NCI-H187 (cell line): ENCODE data around the gene BCLAF3.

ENCODE experiments used
- DNase-seq, 2 experiments: peaks; one replicate each; lab custom pipeline; 2025; lab: John Stamatoyannopoulos, UW

BCLAF3 gene

DNA sequence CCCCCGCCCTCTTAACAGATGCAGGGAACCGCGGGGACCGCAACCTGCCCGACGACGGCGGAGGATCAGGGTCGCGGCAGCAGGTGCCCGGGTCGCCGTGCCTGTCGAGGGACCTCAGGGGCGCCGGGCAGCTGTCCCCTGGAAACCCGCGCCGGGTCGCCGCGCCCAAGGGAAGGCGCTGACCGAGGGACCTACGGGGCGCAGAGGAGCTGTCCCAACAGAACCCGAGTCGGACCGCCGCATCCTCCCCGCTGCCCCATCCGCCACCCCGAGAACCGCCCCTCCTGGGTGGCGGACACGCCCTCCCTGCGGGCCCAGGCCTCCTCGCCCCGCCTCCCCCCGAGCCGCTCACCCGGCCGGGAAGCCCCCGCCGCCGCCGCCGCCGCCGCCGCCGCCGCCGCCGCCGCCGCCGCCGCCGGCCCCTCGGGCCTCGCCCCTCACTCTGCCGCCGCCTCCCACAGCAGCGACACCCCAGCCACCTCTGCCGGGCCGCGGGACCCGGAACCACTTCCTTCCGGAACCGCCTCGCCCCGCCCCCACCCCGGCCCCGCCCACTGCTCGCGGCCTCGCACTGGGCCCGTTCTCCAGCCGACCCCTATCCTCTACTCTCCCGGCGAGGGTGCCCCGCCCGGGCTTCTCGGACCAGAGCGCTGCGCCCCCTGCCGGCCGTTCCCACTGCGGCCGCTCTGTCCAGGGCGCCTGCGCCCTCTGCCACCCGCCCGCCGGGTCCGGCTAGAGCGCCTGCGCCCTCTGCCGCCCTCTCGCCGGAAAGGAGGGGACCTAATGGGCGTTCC is at the start of gene BCLAF3:
Gene BCLAF3 (minus strand): TSS at position 506 of the 794 bp plus-strand sequence. CDS start 20,797 bp downstream, outside the sequence.
- peak; percentile 72 to 76 for DNase-seq

DNA sequence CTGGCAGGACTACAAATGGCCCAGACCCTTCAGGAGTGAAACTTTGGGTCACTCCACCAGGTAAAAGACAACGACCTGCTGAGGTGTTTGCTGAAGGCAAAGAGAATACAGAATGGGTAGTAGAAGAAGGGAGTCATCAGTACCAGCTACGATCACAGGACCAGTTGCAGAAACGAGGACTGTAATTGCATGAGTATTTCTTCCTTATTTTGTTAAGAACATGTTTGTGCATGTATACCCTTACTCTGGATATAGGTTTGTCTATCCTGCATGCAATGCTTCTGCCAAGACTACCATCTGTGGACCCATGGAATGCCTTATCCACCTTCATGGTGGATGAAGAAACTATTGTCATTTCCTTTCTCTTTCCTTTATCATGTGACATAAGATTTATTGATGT is 48.1 kb upstream of the BCLAF3 start:
- DNase-seq = no peak

DNA sequence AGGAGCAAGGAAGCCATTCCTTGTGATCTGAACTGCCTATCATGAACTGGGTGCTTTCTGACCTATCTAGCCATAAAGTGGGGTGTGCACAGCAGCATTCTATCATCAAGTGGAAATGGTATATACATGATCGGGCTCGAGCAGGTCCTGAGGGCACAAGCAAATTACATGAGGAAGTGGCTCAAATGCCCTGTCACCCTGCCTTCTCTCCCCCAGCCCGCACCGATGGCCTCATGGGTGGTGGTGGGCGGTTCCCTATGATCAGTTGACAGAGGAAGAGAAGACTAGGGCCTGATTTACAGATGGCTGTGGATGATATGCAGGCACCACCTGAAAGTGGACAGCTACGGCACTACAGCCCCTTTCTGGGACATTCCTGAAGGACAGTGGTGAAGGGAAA is 46.3 kb upstream of the BCLAF3 start:
- DNase-seq = no peak

DNA sequence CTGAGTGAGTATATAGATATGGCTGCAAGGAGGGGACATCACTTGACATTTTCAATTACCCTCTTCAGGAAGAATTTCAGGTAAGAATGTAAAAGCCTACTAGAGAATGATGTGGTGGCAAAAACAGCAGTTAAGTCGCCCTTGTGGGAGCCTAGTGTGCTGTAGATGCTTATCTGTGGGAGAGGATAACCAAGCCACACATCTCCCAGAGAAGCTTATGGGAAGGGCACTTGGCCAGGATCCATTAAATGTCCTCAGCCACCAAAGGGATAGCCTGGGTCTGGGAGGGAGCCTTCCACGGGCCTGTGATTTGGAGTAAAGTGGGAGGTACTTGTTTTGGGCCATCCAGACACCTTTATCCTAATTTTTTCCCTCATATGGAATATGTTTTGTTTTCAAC is 41.3 kb upstream of the BCLAF3 start:
- DNase-seq = no peak

DNA sequence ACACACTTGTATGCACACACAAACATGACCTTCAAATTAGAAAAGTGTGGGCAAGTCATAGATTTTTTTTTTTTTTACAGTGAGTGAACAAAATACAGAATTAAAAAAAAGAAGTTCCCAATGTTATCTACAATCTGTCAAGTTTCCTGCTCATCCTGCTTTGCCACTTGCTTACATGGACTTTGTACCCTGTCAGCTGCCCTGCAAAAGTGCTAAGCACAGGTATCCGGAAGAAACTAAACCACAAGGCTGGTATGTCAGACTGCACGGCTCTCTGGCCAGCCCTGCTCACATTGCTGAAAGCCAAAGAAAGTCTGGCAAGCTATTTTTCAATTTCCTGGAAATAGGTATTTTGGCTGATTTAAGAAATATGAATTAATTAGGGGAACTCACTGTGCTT is 38.9 kb upstream of the BCLAF3 start:
- DNase-seq = no peak

DNA sequence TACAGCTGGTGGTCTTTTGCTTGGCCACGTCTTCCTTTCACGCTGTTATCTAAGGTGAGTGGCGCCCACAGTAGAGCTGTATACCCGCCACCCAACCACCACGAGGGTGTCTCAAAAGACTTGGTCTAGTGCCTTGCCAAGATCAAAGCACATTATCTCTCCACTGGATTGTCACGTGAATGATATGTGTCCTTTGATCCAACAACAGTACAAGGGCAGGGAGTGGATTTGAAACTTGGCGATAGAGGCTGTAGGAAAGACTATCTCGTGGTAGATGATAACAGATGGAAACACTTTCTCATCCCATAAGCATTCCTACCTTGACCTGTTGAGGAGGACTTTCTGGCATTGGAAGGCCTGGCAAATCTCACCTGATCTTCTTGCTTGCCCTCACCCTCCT is 37.7 kb upstream of the BCLAF3 start:
- no peak for DNase-seq

DNA sequence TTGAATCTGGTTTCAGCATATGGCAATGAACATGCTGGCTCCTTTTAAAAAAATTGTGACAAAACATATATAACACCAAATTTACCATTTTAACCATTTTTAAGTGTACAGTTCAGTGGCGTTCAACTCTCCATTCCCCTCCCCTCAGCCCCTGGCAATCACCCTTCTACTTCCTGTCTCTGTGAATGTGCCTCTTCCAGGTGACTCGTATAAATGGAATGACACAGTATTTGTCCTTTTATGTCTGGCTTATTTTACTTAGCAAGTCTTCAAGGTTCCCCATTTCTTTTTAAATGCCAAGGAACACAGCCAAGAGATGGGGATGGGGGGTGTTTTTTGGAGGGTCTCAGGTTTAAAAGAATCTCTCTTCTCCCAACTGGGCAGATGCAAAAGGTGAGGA is 35.4 kb upstream of the BCLAF3 start:
- no peak for DNase-seq

DNA sequence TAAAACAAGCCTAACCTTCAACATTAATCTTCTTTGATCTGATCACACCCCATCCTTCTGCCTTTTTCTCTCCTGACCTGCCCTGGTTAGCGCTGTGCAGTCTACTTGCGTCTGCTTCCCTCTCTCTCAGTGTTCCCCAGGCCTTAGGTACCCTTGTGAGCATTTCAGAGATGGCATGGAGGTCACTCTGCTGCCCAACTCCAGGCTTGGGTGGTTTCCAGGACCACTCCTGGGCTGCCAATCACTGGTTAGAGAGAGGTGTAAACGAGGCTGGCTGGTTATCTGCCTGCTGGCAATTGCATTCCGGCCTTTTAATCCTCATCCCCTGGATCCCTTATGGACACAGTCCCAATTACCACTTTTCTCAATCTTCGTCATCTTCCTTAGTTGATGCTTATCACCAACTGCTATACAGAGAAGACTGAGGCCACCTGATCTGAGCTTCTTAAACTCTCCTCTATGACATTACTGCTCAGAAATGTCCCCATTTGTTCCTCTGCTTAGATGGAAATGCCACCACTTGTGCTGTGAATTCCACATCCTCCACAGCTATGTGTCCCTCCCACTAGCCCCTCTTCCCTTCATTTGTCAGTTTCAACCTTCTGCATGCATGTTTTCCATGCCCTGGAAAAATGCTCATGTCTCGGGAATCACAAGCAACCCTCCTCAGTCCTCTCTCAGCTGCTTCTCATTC is 29.0 kb upstream of the BCLAF3 start:
- DNase-seq = no peak

DNA sequence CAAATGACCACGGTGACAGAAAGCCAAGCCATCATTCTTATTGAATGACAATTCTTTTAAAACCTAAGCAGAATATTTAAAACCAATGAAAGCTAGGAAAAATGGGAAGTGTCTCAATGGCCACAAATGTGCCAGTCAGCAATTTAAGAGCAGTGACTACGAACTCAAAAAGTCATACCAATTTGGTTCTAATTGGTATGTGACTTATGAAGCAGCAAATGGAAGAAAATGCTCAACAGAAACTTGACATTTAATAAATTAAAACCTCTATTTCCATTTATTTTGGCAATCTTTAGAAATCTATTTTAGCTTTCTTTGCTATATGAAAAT is 25.7 kb upstream of the BCLAF3 start:
- no peak for DNase-seq

DNA sequence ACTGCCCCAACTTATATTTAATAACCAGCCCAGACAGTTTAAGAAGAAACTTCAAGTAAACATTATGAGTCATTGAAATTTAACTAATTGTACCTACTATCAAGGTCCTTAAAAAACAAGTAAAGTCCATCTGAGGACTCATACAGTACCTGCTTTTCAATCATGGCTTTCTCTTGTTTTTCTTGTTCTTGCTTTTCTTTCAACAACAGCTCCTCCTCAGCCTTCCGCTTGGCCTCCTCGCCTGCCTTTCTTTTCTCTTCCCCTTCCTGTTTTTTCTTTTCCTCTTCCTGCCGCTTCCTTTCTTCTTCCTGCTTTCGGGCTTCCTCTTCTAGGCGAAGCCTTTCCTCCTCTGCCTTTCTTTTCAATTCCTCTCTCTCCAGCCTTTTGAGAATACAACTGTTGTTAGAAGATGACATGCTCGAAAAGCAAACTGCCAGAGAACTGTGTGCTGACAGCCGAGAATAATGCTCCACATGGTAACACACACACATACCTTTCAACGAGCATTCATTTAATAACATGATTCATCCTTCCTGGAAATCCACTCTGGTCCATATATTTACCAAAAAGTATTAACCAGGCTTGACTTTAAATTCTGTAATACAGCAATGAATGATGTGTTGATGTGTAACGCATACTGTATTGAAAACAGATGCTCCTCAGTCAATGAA is 25.2 kb upstream of the BCLAF3 start:
- DNase-seq = no peak

DNA sequence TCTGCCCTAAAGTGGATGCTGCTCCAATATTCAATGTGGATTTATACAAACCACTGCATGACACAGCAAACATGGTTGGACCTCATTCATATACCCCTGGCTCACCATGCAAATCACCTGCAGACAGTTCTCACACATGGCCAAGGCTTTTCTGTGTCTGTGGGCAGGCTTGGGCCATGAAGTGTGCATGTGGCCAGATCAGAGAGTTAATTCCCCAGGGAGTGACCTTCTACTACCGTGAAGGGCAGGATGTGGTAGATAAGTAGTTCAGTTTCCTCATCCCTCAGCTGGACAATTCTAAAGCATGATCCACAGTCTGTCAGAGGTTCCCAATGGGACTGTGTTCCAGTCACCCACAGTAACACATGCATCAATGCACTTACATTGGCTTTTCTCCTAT is 24.6 kb upstream of the BCLAF3 start:
- DNase-seq = no peak

DNA sequence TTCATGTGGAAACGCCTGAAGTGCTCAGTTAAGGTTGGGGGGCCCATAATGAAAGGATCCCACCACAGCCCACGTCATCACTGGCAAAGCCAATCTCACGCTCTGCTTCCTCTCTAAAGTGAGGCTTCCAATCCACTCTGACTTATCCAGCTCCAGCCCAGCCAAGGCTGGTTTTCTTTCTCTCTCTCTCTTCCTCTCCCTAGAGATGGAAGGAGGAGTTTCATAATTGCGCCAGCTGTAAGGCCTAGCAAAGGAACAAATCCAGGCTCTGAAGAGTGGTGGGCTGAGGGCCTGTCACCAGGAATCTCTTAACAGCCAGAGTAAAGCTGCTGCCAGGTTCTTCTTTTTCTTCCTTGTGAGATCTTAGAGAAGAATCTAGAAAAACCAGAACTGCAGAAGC is 20.7 kb upstream of the BCLAF3 start:
- DNase-seq = no peak

DNA sequence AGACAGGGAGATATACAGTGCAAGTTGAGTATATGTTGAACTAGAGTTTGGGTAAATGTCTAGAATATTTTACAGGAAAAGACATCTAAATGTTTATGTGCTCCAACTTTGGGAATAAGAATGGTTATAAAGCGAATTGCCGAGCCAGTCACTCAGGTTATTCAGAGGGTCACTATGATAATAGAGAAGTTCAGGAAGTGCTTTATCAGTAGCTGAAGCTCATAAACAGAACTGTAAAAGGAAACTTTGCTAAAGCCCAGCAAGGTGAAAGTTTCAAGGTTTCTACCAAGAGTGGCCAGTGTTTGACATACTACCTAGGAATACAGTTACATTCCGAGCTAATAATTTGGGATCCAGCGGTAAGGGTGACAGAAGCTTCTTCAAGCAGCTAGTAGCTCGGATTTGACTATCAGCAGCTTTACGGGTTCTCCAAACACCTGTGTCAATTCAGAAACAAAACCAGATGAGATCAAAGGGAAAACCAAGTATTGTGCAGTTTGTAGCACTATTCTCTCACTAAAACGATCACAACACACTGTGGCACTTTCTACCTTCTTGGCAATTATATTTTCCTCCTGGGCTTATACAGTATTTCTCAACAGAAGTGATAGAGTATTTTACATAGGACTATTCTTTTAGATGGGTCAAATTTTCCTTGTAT is 17.2 kb upstream of the BCLAF3 start:
- DNase-seq = no peak

DNA sequence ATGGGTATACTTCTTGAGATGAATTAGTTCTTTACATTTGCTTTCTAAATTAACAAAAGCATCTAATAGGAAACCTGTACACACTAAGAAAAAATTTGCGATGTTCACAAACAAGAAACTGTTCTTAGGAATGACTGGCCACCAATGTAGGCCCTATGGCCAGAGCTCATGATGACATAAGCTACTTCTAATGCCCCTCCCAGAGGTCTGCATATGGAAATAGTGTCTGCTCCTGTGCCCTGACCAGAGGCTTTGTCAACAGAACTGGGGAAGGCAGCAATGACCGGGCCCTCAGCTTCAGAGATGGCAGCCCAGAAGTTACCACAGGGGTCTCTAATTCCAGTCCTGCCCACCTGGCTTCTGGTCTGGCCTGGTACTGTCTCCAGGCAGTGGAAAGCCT is 15.0 kb upstream of the BCLAF3 start:
- DNase-seq = no peak

DNA sequence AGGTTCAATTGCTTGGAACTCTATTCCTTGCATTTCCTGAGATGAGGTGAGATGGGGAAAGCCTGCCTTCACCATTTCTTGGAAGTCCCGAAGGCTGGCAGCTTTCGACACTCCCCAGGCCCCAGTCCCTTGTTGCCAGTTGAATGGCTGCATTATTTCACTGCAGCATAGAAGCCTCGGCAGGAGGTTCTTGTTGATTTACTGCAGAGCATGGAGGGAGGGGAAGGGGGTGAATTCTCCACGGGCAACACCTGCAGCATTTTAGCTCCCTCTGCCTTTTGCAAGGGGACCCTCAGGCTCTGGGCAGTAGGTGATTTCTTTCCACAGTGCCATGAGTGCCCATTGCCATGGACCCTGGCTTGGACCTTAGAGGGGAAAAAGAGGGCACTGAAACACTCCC is 10.7 kb upstream of the BCLAF3 start:
- no peak for DNase-seq

DNA sequence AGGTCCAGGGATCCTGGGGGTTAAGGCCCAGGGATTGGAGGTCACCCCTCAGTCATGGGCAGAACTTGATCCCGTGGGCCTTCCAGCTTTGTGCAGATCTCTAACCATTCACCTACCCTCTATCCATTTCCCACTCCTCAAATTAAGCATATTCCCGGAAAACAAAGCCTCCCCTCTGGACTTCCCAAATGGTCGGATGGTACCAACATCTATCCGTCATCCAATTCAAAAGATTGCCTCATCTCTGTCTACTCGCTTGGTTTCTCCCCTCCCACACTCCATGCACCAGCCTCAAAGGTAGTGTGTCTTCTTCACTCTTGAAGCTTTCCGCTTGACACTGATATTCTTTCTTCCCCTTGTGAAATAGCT is 473 bp upstream of the BCLAF3 start:
- DNase-seq = peak in 1 of 2 experiments; percentile 40

DNA sequence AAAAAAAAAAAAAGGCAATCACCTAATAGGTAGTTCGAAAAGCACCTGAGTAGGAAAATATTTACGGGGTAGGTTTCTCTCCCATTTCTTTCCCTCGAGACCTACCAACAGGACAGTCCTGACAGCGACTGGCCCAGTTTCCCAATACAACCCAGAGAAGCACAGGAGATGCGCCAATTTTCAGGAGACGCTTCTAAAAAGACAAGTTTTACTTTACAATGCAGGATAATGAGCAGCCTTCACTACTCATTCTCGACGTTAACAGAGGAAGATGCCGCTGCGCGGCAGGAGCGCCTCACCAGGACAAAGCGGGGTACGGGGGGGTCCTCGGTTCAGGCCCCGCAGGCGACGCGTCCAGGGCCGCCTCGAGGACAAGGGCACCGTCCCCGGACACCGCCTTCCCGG is 708 bp downstream of the BCLAF3 start:
- no peak for DNase-seq

DNA sequence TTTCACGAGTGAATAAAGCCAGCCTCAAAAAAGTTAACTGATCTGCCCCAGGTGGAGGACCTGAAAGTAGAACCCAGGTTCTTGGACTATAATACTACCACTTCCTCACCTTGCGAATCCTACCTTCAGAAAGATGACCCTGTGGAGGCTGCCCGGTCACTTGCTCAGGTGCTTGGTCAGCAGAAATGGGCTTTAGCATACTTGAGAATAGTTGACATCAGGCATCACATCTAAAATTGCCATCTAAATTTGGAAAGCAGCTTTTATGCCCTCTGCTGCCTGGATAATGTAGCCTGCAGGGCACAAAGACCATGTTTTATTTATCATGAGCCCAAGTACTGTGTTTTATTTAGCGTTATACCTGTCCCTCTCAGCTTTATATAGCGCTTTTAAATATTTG is 3.0 kb downstream of the BCLAF3 start:
- DNase-seq = no peak

DNA sequence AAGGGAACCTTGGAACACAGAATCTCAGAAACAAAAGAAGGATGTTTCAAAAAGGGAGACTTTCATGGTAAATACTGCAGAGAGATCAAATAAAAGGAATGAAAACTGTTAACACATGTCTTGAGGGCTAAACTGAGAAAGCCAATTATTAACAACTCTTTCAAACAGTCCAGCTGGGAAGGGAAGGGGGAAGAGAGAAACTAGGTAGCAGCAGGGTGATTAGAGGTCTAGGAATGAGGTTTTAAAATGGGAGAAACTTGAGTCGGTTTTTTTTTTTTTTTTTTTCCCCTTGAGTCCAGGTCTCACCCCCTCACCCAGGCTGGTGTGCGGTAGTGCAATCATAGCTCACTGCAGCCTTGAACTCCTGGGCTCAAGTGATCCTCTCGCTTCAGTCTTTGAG is 4.3 kb downstream of the BCLAF3 start:
- DNase-seq = no peak

DNA sequence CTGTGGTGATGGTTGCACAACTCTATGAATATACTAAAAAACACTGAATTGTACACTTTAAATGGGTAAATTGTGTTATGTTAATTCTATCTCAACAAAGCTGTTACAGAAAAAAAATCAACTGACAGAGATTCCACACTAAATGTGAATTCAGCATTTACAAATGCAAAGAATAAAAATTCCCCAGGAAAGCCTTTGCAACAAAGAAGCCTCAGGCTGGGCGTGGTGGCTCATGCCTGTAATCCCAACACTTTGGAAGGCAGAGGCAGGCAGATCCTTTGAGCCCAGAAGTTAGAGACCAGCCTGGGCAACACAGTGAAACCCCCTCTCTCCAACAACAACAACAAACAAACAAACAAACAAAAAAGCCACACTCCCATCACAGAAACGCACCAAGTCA is 8.9 kb downstream of the BCLAF3 start:
- DNase-seq = no peak

DNA sequence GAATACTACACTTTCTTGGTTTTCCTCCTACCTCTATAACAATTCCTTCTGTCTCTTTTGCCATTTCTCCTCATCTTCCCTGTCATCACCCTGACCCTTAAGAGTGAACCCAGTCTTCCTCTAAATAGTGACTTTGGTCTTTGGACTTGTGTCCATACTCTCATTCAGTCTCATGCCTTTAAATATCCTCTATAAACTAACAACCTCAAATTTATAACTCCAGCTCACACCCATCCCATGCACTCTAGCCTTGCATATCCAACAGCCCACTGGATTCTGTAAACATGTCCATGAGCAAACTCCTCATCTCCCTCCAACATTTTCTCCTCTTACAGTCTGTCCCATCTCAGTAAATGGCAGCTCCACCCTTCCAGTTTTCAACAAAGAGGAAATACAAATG is 15.0 kb downstream of the BCLAF3 start:
- DNase-seq = no peak

DNA sequence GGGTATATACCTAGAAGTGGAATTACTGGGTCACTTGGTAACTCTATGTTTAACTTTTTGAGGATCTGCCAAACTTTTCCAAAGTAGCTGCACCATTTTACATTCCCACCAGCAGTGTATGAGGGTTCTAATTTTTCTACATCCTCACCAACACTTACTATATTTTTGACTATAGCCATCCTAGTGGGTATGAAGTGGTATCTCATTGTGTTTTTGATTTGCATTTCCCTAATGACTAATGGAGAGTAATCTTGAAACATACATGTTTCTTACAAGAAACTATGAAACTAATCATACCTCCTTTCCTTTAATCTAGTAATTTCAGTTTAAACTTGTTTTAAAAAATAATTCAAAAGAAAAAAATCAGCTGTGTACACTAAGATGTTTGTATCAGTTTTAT is 17.9 kb downstream of the BCLAF3 start:
- no peak for DNase-seq

DNA sequence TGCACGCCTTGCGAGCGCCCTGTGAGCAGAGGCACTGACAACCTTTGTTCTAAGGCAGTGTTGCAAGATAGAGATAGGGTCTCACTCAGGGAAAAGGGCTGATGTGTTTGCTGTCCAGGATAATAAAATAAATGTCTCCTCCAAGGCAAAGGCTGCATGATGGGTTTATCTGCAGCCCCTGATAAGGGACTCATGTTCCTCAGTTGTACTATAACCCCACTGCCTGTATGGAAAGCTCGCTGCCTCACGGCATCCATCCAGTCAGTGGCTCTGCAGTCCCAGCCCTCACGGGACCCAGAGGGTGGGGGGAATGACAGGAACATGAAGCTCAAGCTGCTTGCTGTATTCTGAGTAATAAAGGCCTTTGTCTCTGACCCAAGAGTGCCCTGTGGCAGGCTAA is 22.6 kb downstream of the BCLAF3 start:
- no peak for DNase-seq
